ENCODE measurements around the gene PTCD1. TPM values are rescaled to one million over a fixed set of nuclear protein-coding genes. Genes with fewer than 3 reads are reported as not detected.
"Not testable (repeated sequence)": the region's sequence is repeated elsewhere in the genome, so short reads cannot be mapped to it uniquely, and the experiment has no call there.

PTCD1 gene
- total RNA-seq, 1 experiment from 2014 or later, result 7.6 TPM

DNA sequence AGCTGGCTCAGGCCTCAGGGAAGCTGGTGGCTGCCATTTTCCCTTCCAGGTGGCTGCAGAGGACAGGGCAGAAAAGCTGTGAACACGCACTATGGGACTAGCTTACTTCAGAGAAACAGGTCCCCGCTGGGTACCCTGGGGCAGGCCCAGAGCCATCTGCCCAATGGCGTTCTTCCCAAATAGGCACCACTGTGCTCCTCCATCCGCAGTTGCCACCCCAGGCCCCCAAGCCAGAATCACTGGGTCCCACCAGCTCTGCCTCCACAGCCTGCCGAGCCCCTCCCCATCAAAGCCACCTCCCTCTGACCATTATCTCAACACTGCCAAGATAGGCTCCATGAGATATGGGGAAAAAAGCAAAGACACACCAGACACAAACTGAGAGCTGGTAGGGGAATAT, 18.4 kb downstream of the PTCD1 start:
- Mint-ChIP-seq H3K27ac (ENCODE audit: unreplicated experiment) (no peak overlapping the region), H3K27me3 (ENCODE audit: unreplicated experiment) (no peaks in the 10 kb centered on the region), H3K4me1 (ENCODE audit: low read depth, unreplicated experiment) (peaks cover under 1% of the 10 kb centered on the region), H3K36me3 (ENCODE audit: insufficient read depth, unreplicated experiment) (peaks cover 61% of the 10 kb centered on the region), H3K4me3 (ENCODE audit: low read depth, unreplicated experiment) (no peak overlapping the region), H3K9me3 (ENCODE audit: low read depth, unreplicated experiment) (no peaks in the 10 kb centered on the region)
- no peak for DNase-seq
- intact Hi-C loops (cut with micrococcal nuclease; ENCODE audit: unreplicated experiment), result no loop called here
- BruUV-seq (replicated peaks), result no TSS peak
- CTCF ChIA-PET, result no interaction called here
- TF ChIP-seq, protein P1, sequence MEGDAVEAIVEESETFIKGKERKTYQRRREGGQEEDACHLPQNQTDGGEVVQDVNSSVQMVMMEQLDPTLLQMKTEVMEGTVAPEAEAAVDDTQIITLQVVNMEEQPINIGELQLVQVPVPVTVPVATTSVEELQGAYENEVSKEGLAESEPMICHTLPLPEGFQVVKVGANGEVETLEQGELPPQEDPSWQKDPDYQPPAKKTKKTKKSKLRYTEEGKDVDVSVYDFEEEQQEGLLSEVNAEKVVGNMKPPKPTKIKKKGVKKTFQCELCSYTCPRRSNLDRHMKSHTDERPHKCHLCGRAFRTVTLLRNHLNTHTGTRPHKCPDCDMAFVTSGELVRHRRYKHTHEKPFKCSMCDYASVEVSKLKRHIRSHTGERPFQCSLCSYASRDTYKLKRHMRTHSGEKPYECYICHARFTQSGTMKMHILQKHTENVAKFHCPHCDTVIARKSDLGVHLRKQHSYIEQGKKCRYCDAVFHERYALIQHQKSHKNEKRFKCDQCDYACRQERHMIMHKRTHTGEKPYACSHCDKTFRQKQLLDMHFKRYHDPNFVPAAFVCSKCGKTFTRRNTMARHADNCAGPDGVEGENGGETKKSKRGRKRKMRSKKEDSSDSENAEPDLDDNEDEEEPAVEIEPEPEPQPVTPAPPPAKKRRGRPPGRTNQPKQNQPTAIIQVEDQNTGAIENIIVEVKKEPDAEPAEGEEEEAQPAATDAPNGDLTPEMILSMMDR (IDR thresholded peaks at IDR 0.05; ENCODE audit: unreplicated experiment), result no peak

- no peak overlapping the region for H3K4me3 Mint-ChIP-seq (ENCODE audit: low read depth, unreplicated experiment)
- no peak overlapping the region for H3K27ac Mint-ChIP-seq (ENCODE audit: unreplicated experiment)
- CTCF ChIA-PET, result no interaction called here
- peaks cover 3% of the 10 kb centered on the region for H3K9me3 Mint-ChIP-seq (ENCODE audit: low read depth, unreplicated experiment)
- DNase-seq, result no peak
- BruUV-seq (replicated peaks), result no TSS peak
- intact Hi-C loops (cut with micrococcal nuclease; ENCODE audit: unreplicated experiment), result no loop called here
- no peaks in the 10 kb centered on the region for H3K27me3 Mint-ChIP-seq (ENCODE audit: unreplicated experiment)
- peaks cover 67% of the 10 kb centered on the region for H3K36me3 Mint-ChIP-seq (ENCODE audit: insufficient read depth, unreplicated experiment)
- TF ChIP-seq, protein P1 (IDR thresholded peaks at IDR 0.05; ENCODE audit: unreplicated experiment), result no peak
- peaks cover 7% of the 10 kb centered on the region for H3K4me1 Mint-ChIP-seq (ENCODE audit: low read depth, unreplicated experiment)
These were observed 19.1 kb downstream of the PTCD1 start for GRCh38 chr7:99419323-99420021.

- H3K4me1 Mint-ChIP-seq (ENCODE audit: low read depth, unreplicated experiment), result peaks cover 7% of the 10 kb centered on the region
- peaks cover 68% of the 10 kb centered on the region for H3K36me3 Mint-ChIP-seq (ENCODE audit: insufficient read depth, unreplicated experiment)
- no TSS peak for BruUV-seq (replicated peaks)
- intact Hi-C loops (cut with micrococcal nuclease; ENCODE audit: unreplicated experiment), result no loop called here
- peaks cover 3% of the 10 kb centered on the region for H3K9me3 Mint-ChIP-seq (ENCODE audit: low read depth, unreplicated experiment)
- no peak overlapping the region for H3K4me3 Mint-ChIP-seq (ENCODE audit: low read depth, unreplicated experiment)
- H3K27me3 Mint-ChIP-seq (ENCODE audit: unreplicated experiment), result no peaks in the 10 kb centered on the region
- no peak overlapping the region for H3K27ac Mint-ChIP-seq (ENCODE audit: unreplicated experiment)
- TF ChIP-seq, protein P1 (IDR thresholded peaks at IDR 0.05; ENCODE audit: unreplicated experiment), result no peak
- DNase-seq, result no peak
- CTCF ChIA-PET, result no interaction called here
These were observed 20.3 kb downstream of the PTCD1 start for GRCh38 chr7:99418260-99418659.

GRCh38 chr7:99415513-99416127, 23.0 kb downstream of the PTCD1 start:
- H3K4me3 Mint-ChIP-seq (ENCODE audit: low read depth, unreplicated experiment); CTCF ChIA-PET; H3K4me1 Mint-ChIP-seq (ENCODE audit: low read depth, unreplicated experiment); intact Hi-C loops (cut with micrococcal nuclease; ENCODE audit: unreplicated experiment); H3K27ac Mint-ChIP-seq (ENCODE audit: unreplicated experiment); H3K9me3 Mint-ChIP-seq (ENCODE audit: low read depth, unreplicated experiment); BruUV-seq (replicated peaks); H3K27me3 Mint-ChIP-seq (ENCODE audit: unreplicated experiment): not testable (repeated sequence)
- DNase-seq, result peak; percentile 62
- peaks cover 74% of the 10 kb centered on the region for H3K36me3 Mint-ChIP-seq (ENCODE audit: insufficient read depth, unreplicated experiment)
- TF ChIP-seq, protein P1 (IDR thresholded peaks at IDR 0.05; ENCODE audit: unreplicated experiment), result peak; percentile 37
